Activated CD4-positive, alpha-beta T cell treated with anti-CD3 and anti-CD28 coated beads for 36 hours (primary cell): ENCODE results near the gene ADAMTS17. TPM values are rescaled to one million over a fixed set of nuclear protein-coding genes. Genes with fewer than 3 reads are reported as not detected.

Source experiments
- ATAC-seq: fragments of 200-7000 bp; cut with Tn5 transposase; one replicate; pipeline ENCODE4 v1.10.0; 2021; ENCODE audit warnings: mild to moderate bottlenecking, moderate library complexity
- CTCF ChIA-PET: fragments of 350-600 bp; sonication (Branson Sonifier 250); formaldehyde crosslinking; loops from one replicate; lab custom pipeline; 2021; ENCODE audit warnings: antibody characterized with exemption; lab: Charles Lee
- POLR2A ChIA-PET: fragments of 350-600 bp; sonication (Branson Sonifier 250); formaldehyde crosslinking; loops from one replicate; lab custom pipeline; 2021; ENCODE audit warnings: antibody characterized with exemption, inconsistent platforms; lab: Charles Lee
- DNase-seq: peaks from one replicate; pipeline ENCODE4 v3.0.0-alpha.2; 2020
- H3K27ac Mint-ChIP-seq: one replicate; pipeline ENCODE4 v1.8.0; 2021; ENCODE audit warnings: mixed read lengths
- H3K27me3 Mint-ChIP-seq: one replicate; pipeline ENCODE4 v1.8.0; 2021; ENCODE audit warnings: mixed read lengths
- H3K36me3 Mint-ChIP-seq: one replicate; pipeline ENCODE4 v1.8.0; 2021; ENCODE audit warnings: low read depth, mixed read lengths
- H3K4me1 Mint-ChIP-seq: one replicate; pipeline ENCODE4 v1.8.0; 2021; ENCODE audit warnings: mixed read lengths
- H3K4me3 Mint-ChIP-seq: one replicate; pipeline ENCODE4 v1.8.0; 2021; ENCODE audit warnings: mild to moderate bottlenecking, moderate library complexity, mixed read lengths
- H3K9me3 Mint-ChIP-seq: one replicate; pipeline ENCODE4 v1.8.0; 2021; ENCODE audit warnings: low read depth, mixed read lengths
- intact Hi-C, 2 experiments: fragments of 100-400 bp; cut with DNase I in 1 of 2; cut with micrococcal nuclease in 1 of 2; formaldehyde crosslinking; loops; one replicate each; pipeline versions ENCODE4 v1.14.2 to v1.15.1; 2022 to 2024; cut with DNase I, micrococcal nuclease
- total RNA-seq, 2 experiments: library from RNA; stranded (reverse); gene quantifications; one replicate each; pipeline ENCODE4 v1.2.3, GENCODE V29; 2021

Gene ADAMTS17
- total RNA-seq, 2 experiments from 2014 or later: 0.49 to 0.57 TPM

GRCh38 chr15:100189849-100190248 lies 151.9 kb downstream of the ADAMTS17 start:
- POLR2A ChIA-PET: no interaction called here
- intact Hi-C loops: no loop called here
- no peak overlapping the region for H3K27ac Mint-ChIP-seq
- no peak overlapping the region for H3K4me3 Mint-ChIP-seq
- H3K4me1 Mint-ChIP-seq: no peaks in the 10 kb centered on the region
- H3K27me3 Mint-ChIP-seq: no peaks in the 10 kb centered on the region
- DNase-seq (no peak), ATAC-seq (peak; percentile 61)
- H3K36me3 Mint-ChIP-seq: no peaks in the 10 kb centered on the region
- CTCF ChIA-PET: interaction anchor here (1.1 kb wide), 1 partner anchor 25 kb away, joined by 3 read pairs; no protein-coding TSS in a partner anchor
- no peaks in the 10 kb centered on the region for H3K9me3 Mint-ChIP-seq

- H3K4me3 Mint-ChIP-seq: no peak overlapping the region
- ATAC-seq (no peak), DNase-seq (no peak)
- POLR2A ChIA-PET: no interaction called here
- CTCF ChIA-PET: interaction anchor here (0.6 to 1.1 kb wide), 3 partner anchors 25 to 161 kb away, joined by 3 read pairs; no protein-coding TSS in a partner anchor
- intact Hi-C loops: no loop called here
- H3K4me1 Mint-ChIP-seq: no peaks in the 10 kb centered on the region
- no peaks in the 10 kb centered on the region for H3K9me3 Mint-ChIP-seq
- no peaks in the 10 kb centered on the region for H3K27me3 Mint-ChIP-seq
- H3K36me3 Mint-ChIP-seq: no peaks in the 10 kb centered on the region
- H3K27ac Mint-ChIP-seq: no peak overlapping the region
Observed at GRCh38 chr15:100189319-100189718, 152.5 kb downstream of the ADAMTS17 start.

- no peaks in the 10 kb centered on the region for H3K36me3 Mint-ChIP-seq
- CTCF ChIA-PET: no interaction called here
- no peak for DNase-seq
Observed at GRCh38 chr15:100187677-100188076, 154.1 kb downstream of the ADAMTS17 start.

GRCh38 chr15:100186960-100187359 lies 154.8 kb downstream of the ADAMTS17 start:
- Mint-ChIP-seq H3K9me3 (no peaks in the 10 kb centered on the region), H3K27ac (no peak overlapping the region), H3K27me3 (no peaks in the 10 kb centered on the region), H3K36me3 (no peaks in the 10 kb centered on the region), H3K4me3 (no peak overlapping the region), H3K4me1 (no peaks in the 10 kb centered on the region)
- no peak for DNase-seq
- no peak for ATAC-seq
- CTCF ChIA-PET: no interaction called here
- intact Hi-C loops: no loop called here
- POLR2A ChIA-PET: no interaction called here

More at GRCh38 chr15:100187677-100188076, 154.1 kb downstream of the ADAMTS17 start:
- Mint-ChIP-seq H3K9me3 (no peaks in the 10 kb centered on the region), H3K4me1 (no peaks in the 10 kb centered on the region), H3K4me3 (no peak overlapping the region), H3K27me3 (no peaks in the 10 kb centered on the region), H3K27ac (no peak overlapping the region)
- intact Hi-C loops: no loop called here
- POLR2A ChIA-PET: no interaction called here
- no peak for ATAC-seq

GRCh38 chr15:100186366-100186765 lies 155.4 kb downstream of the ADAMTS17 start:
- DNase-seq: no peak

GRCh38 chr15:100183921-100184495 lies 157.8 kb downstream of the ADAMTS17 start:
- Mint-ChIP-seq H3K9me3 (no peaks in the 10 kb centered on the region), H3K27ac (no peak overlapping the region), H3K36me3 (no peaks in the 10 kb centered on the region), H3K27me3 (no peaks in the 10 kb centered on the region), H3K4me3 (no peak overlapping the region), H3K4me1 (no peaks in the 10 kb centered on the region)
- ATAC-seq (no peak), DNase-seq (no peak)
- POLR2A ChIA-PET: no interaction called here
- intact Hi-C loops: no loop called here
- CTCF ChIA-PET: no interaction called here

More at GRCh38 chr15:100186366-100186765, 155.4 kb downstream of the ADAMTS17 start:
- Mint-ChIP-seq H3K4me3 (no peak overlapping the region), H3K27ac (no peak overlapping the region), H3K36me3 (no peaks in the 10 kb centered on the region), H3K27me3 (no peaks in the 10 kb centered on the region), H3K4me1 (no peaks in the 10 kb centered on the region), H3K9me3 (no peaks in the 10 kb centered on the region)
- ChIA-PET CTCF (no interaction called here), POLR2A (no interaction called here)
- ATAC-seq: no peak
- intact Hi-C loops: no loop called here

- Mint-ChIP-seq H3K4me3 (no peak overlapping the region), H3K9me3 (peaks cover 4% of the 10 kb centered on the region), H3K4me1 (no peaks in the 10 kb centered on the region), H3K27ac (no peak overlapping the region), H3K36me3 (peaks cover 1% of the 10 kb centered on the region), H3K27me3 (no peaks in the 10 kb centered on the region)
- no peak for ATAC-seq
- DNase-seq: no peak
- intact Hi-C loops: no loop called here
- ChIA-PET POLR2A (no interaction called here), CTCF (no interaction called here)
Observed at GRCh38 chr15:100180921-100181320, 160.9 kb downstream of the ADAMTS17 start.

GRCh38 chr15:100175406-100176114 lies 166.2 kb downstream of the ADAMTS17 start:
- no peak overlapping the region for H3K4me3 Mint-ChIP-seq
- H3K4me1 Mint-ChIP-seq: peaks cover 1% of the 10 kb centered on the region
- peaks cover 1% of the 10 kb centered on the region for H3K36me3 Mint-ChIP-seq
- peaks cover 9% of the 10 kb centered on the region for H3K9me3 Mint-ChIP-seq
- ATAC-seq (no peak), DNase-seq (no peak)
- no peaks in the 10 kb centered on the region for H3K27me3 Mint-ChIP-seq
- CTCF ChIA-PET: interaction anchor here (1.4 kb wide), 1 partner anchor 37 kb away, joined by 4 read pairs; no protein-coding TSS in a partner anchor
- H3K27ac Mint-ChIP-seq: no peak overlapping the region
- intact Hi-C loops: no loop called here
- POLR2A ChIA-PET: no interaction called here

GRCh38 chr15:100174904-100175275 lies 166.9 kb downstream of the ADAMTS17 start:
- H3K4me3 Mint-ChIP-seq: no peak overlapping the region
- intact Hi-C loops: no loop called here
- H3K27ac Mint-ChIP-seq: no peak overlapping the region
- ChIA-PET POLR2A (no interaction called here), CTCF (interaction anchor here (1.0 to 1.4 kb wide), 2 partner anchors 36 to 185 kb away, joined by 3 to 4 read pairs; no protein-coding TSS in a partner anchor)
- DNase-seq: no peak
- ATAC-seq: no peak
- peaks cover 1% of the 10 kb centered on the region for H3K36me3 Mint-ChIP-seq
- H3K27me3 Mint-ChIP-seq: no peaks in the 10 kb centered on the region
- peaks cover 9% of the 10 kb centered on the region for H3K9me3 Mint-ChIP-seq
- H3K4me1 Mint-ChIP-seq: peaks cover 3% of the 10 kb centered on the region

GRCh38 chr15:100174159-100174903 lies 167.4 kb downstream of the ADAMTS17 start:
- ATAC-seq (no peak), DNase-seq (no peak)
- H3K9me3 Mint-ChIP-seq: peaks cover 9% of the 10 kb centered on the region
- peaks cover 3% of the 10 kb centered on the region for H3K4me1 Mint-ChIP-seq
- H3K27me3 Mint-ChIP-seq: no peaks in the 10 kb centered on the region
- ChIA-PET POLR2A (no interaction called here), CTCF (interaction anchor here (1.0 kb wide), 1 partner anchor 185 kb away, joined by 3 read pairs; no protein-coding TSS in a partner anchor)
- no peak overlapping the region for H3K4me3 Mint-ChIP-seq
- no peak overlapping the region for H3K27ac Mint-ChIP-seq
- H3K36me3 Mint-ChIP-seq: peaks cover 1% of the 10 kb centered on the region
- intact Hi-C loops: no loop called here

- intact Hi-C loops: no loop called here
- H3K4me1 Mint-ChIP-seq: peaks cover 3% of the 10 kb centered on the region
Observed at GRCh38 chr15:100172356-100173024, 169.3 kb downstream of the ADAMTS17 start.

More at GRCh38 chr15:100172356-100173024, 169.3 kb downstream of the ADAMTS17 start:
- ChIA-PET POLR2A (no interaction called here), CTCF (no interaction called here)
- no peak for ATAC-seq
- no peaks in the 10 kb centered on the region for H3K27me3 Mint-ChIP-seq
- no peak overlapping the region for H3K4me3 Mint-ChIP-seq
- no peak overlapping the region for H3K27ac Mint-ChIP-seq
- no peak for DNase-seq
- H3K36me3 Mint-ChIP-seq: peaks cover 1% of the 10 kb centered on the region
- H3K9me3 Mint-ChIP-seq: peaks cover 9% of the 10 kb centered on the region
